HG02763 (cell line): Measurements from ENCODE around the gene BRME1.

ENCODE experiments used
- ATAC-seq: cut with Tn5 transposase; IDR thresholded peaks from one replicate; pipeline ENCODE4 v1.9.1; 2021; ENCODE audit warnings: mild to moderate bottlenecking, moderate library complexity; ENCODE audit not compliant: unreplicated experiment

The BRME1 gene

GRCh38 chr19:13905634-13906520 lies at the start of gene BRME1, which contains the start of gene CC2D1A:
BRME1 (minus strand) TSS chr19:13906117; CDS start chr19:13904892, 1,225 bp downstream.
CC2D1A (plus strand) TSS chr19:13906201; CDS start chr19:13906442, 241 bp downstream.
- peak; percentile 94 for ATAC-seq

GRCh38 chr19:13954185-13954584 lies 48.3 kb upstream of the BRME1 start:
- ATAC-seq = no peak

GRCh38 chr19:13952931-13953531 lies 47.1 kb upstream of the BRME1 start:
- no peak for ATAC-seq

- peak; percentile 97 for ATAC-seq
Measured at GRCh38 chr19:13952154-13952930, 46.4 kb upstream of the BRME1 start, which contains the start of gene DCAF15. DCAF15 (plus strand) TSS chr19:13952509; CDS start chr19:13952513, 4 bp downstream.

GRCh38 chr19:13951799-13952153 lies 45.9 kb upstream of the BRME1 start:
- ATAC-seq = no peak

GRCh38 chr19:13951043-13951442 lies 45.1 kb upstream of the BRME1 start:
- no peak for ATAC-seq

GRCh38 chr19:13946414-13946813 lies 40.5 kb upstream of the BRME1 start:
- no peak for ATAC-seq

GRCh38 chr19:13942023-13942684 lies 36.2 kb upstream of the BRME1 start:
- ATAC-seq = no peak

GRCh38 chr19:13938301-13939064 lies 32.6 kb upstream of the BRME1 start, which contains the start of gene PODNL1:
PODNL1 (minus strand) TSS chr19:13938417; CDS start chr19:13938181, 236 bp downstream.
- ATAC-seq = no peak

GRCh38 chr19:13937479-13938300 lies 31.8 kb upstream of the BRME1 start:
- no peak for ATAC-seq

GRCh38 chr19:13935765-13936510 lies 30.0 kb upstream of the BRME1 start:
- ATAC-seq = no peak

- ATAC-seq = no peak
Measured at GRCh38 chr19:13934785-13935109, 28.8 kb upstream of the BRME1 start.

GRCh38 chr19:13932911-13933393 lies 27.0 kb upstream of the BRME1 start:
- no peak for ATAC-seq

- ATAC-seq = no peak
Measured at GRCh38 chr19:13932149-13932637, 26.3 kb upstream of the BRME1 start.

GRCh38 chr19:13931391-13932148 lies 25.7 kb upstream of the BRME1 start:
- ATAC-seq = no peak

GRCh38 chr19:13930402-13930801 lies 24.5 kb upstream of the BRME1 start:
- no peak for ATAC-seq

GRCh38 chr19:13929956-13930355 lies 24.0 kb upstream of the BRME1 start:
- no peak for ATAC-seq
